LNCaP clone FGC (cell line): Measurements from ENCODE around the gene SREK1.
"Not testable (repeated sequence)": the region's sequence is repeated elsewhere in the genome, so short reads cannot be mapped to it uniquely, and the experiment has no call there.

Experiments
- DNase-seq: peaks from one replicate; pipeline ENCODE4 v3.0.0-alpha.2; 2011; ENCODE audit warnings: low read depth
- H3K4me3 ChIP-seq: 2 replicates; pipeline ENCODE4 v1.5.1; 2011; ENCODE audit warnings: mild to moderate bottlenecking, low read depth, low read length, control low read depth
- TF ChIP-seq, protein P1 (sequence below): IDR thresholded peaks from 2 replicates; pipeline ENCODE4 v1.5.1; 2012; ENCODE audit warnings: mild to moderate bottlenecking; ENCODE audit not compliant: control insufficient read depth, insufficient read depth; ENCODE audit errors: extremely low read depth

Gene SREK1

GRCh38 chr5:66130493-66130892 lies 13.6 kb upstream of the SREK1 start:
- DNase-seq, result no peak
- no peak overlapping the region for H3K4me3 ChIP-seq
- TF ChIP-seq, protein P1, sequence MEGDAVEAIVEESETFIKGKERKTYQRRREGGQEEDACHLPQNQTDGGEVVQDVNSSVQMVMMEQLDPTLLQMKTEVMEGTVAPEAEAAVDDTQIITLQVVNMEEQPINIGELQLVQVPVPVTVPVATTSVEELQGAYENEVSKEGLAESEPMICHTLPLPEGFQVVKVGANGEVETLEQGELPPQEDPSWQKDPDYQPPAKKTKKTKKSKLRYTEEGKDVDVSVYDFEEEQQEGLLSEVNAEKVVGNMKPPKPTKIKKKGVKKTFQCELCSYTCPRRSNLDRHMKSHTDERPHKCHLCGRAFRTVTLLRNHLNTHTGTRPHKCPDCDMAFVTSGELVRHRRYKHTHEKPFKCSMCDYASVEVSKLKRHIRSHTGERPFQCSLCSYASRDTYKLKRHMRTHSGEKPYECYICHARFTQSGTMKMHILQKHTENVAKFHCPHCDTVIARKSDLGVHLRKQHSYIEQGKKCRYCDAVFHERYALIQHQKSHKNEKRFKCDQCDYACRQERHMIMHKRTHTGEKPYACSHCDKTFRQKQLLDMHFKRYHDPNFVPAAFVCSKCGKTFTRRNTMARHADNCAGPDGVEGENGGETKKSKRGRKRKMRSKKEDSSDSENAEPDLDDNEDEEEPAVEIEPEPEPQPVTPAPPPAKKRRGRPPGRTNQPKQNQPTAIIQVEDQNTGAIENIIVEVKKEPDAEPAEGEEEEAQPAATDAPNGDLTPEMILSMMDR, result no peak

DNA sequence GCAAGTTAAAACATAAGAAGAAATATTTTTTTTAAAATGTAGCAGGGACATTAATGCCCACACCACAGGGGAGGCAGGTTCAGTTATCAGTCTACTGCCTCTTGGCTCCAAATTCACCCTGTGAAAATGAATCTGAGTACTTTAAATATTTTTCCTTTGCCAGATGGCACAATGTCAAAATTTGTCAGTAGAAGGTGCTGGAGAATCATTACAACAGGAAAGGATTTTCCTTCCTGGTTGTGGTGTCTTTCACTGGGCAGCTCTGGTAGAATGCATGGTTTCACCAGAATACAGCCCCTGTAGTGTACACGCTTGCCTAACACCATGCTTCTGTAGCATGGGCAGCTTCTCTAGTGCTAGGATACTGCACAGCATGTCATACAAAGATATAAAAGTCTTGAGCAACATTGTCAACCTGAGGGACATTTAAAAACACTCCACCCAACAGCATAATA lies 9.7 kb upstream of the SREK1 start:
- H3K4me3 ChIP-seq, result no peak overlapping the region
- peak; percentile 48 for DNase-seq
- TF ChIP-seq, protein P1, result no peak

GRCh38 chr5:66136053-66136452 lies 8.0 kb upstream of the SREK1 start:
- H3K4me3 ChIP-seq, result no peak overlapping the region
- TF ChIP-seq, protein P1, result no peak
- no peak for DNase-seq

DNA sequence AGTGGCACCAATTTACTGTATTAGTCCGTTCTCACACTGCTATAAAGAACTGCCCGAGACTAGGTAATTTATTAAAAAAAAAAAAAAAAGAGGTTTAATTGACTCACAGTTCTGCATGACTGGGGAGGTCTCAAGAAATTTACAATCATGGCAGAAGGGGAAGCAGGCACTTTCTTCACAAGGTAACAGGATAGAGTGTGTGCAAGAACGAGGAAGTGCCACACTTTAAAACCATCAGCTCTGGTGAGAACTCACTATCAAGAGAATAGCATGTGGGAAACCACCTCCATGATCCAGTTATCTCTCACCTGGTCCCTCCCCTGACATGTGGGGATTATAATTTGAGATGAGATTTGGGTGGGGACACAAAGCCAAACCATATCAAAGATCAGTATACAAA lies 7.2 kb upstream of the SREK1 start:
- H3K4me3 ChIP-seq, DNase-seq: not testable (repeated sequence)

GRCh38 chr5:66138637-66139317 lies 5.3 kb upstream of the SREK1 start:
- H3K4me3 ChIP-seq, result no peak overlapping the region
- TF ChIP-seq, protein P1, result no peak
- no peak for DNase-seq

DNA sequence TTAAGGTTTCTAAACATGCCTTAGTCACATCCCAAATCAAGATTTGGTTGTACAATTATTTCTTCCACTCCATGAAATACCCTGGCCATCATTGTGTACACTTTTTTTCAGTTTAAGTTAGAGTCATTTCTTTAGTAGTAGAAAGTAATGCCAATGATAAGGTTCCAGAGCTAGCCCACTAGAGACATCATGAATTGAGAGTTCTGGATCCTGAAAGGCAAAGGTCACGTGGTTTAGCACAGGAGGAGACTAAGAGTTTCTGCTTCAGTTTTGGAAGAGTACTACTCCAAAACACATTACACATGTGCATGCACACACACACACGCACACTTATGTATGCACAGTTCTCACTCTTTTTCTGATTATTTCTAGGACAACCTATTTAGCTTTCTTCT lies 4.8 kb upstream of the SREK1 start:
- DNase-seq, result no peak
- no peak overlapping the region for H3K4me3 ChIP-seq
- TF ChIP-seq, protein P1, result no peak

GRCh38 chr5:66142417-66142816 lies 1.7 kb upstream of the SREK1 start:
- DNase-seq, result peak; percentile 17
- TF ChIP-seq, protein P1, result no peak
- no peak overlapping the region for H3K4me3 ChIP-seq
